B cell (primary cell): ENCODE results near the gene RBMS3.

Experiments used
- EZH2 ChIP-seq: IDR thresholded peaks from 2 replicates; pipeline ENCODE4 v1.6.1; 2012; ENCODE audit warnings: borderline replicate concordance, low read depth, mild to moderate bottlenecking, moderate library complexity, low read length; ENCODE audit not compliant: insufficient read depth, poor library complexity, severe bottlenecking
- TF ChIP-seq, protein P1 (sequence below): fragments of 200-600 bp; IDR thresholded peaks from one replicate; pipeline ENCODE4 v1.8.0; 2022; ENCODE audit warnings: antibody characterized with exemption, mild to moderate bottlenecking

DNA sequence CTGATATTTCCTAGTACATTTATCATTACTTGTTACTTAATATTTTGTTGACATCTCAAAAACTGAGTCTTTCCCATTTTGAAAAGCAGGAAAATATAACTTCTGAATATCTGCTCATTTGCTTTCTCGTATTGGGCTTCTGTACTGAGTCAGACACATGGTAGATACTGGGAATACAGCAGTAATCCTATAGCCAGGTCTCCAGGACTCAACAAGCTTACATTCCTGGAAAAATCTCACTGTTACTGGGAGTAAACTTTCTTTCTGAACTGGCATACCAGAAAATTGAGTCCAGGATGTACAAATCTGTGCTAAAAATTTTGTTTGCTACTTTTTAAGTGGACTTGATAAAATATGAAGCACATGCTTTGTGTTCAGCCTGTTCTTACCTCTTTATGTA, 240.4 kb downstream of the RBMS3 start:
- TF ChIP-seq, protein P1, sequence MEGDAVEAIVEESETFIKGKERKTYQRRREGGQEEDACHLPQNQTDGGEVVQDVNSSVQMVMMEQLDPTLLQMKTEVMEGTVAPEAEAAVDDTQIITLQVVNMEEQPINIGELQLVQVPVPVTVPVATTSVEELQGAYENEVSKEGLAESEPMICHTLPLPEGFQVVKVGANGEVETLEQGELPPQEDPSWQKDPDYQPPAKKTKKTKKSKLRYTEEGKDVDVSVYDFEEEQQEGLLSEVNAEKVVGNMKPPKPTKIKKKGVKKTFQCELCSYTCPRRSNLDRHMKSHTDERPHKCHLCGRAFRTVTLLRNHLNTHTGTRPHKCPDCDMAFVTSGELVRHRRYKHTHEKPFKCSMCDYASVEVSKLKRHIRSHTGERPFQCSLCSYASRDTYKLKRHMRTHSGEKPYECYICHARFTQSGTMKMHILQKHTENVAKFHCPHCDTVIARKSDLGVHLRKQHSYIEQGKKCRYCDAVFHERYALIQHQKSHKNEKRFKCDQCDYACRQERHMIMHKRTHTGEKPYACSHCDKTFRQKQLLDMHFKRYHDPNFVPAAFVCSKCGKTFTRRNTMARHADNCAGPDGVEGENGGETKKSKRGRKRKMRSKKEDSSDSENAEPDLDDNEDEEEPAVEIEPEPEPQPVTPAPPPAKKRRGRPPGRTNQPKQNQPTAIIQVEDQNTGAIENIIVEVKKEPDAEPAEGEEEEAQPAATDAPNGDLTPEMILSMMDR: no peak
- no peak for TF ChIP-seq EZH2
